CMK (cell line): ENCODE data around the gene SLC27A2.

Experiments
- DNase-seq: peaks from one replicate; pipeline ENCODE4 v3.0.0-alpha.2; 2010; ENCODE audit warnings: low read depth

Gene SLC27A2

DNA sequence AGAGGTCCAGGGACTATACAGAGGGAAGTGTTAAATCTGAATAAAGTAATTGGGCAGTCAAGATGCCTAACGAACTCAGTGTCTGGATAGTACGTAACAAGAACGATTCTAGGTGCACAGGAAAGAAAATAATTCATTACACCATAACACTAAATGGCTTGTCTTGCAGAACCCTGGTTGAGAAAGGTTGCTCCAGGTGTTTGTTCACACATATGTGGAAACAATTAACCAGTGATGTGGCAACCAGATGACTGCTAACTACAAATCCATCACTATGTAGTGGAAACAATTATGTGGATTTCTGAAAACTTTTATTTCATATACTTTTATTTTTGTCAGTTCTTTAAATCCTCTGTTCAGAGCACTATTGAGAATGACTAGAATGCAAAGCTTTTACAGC, 93.9 kb downstream of the SLC27A2 start:
- DNase-seq, result no peak

DNA sequence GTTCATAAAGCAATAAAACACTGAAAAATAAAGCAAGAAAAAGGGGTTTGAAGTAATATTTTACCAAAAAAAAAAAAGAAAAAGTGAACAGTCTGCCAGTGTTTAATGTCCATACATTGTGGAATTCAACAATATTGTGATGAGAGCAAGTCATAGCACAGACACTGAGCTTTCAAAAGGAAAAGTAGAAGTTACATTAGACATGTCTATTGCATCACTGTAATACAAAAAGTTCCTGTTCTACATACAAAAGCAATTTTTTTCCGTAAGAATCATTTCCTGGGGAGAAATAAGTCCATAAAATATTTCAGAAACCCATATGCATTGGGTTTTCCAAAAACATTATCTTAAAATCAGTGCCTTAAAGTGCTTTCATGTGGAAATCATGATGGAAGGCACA, 95.4 kb downstream of the SLC27A2 start:
- no peak for DNase-seq

DNA sequence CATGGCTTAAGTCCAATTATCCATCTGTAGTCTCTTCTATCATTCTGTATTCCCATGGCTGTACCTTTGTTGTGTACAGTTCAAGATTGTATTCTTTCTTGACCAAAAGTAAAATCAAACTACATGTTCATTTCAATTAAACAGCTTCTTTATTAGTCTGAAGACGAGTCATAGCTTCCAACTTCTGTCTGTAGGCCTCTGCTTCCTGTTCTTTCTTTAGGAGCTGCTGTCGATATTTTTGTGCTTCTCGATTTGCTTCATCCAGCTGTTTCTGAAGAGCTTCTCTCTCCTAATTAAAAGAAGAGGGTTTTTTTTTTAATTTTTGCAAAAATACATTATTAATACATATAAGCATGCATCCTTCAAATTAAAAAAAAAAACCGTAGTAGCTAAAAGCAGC, 96.5 kb downstream of the SLC27A2 start:
- DNase-seq, result no peak

DNA sequence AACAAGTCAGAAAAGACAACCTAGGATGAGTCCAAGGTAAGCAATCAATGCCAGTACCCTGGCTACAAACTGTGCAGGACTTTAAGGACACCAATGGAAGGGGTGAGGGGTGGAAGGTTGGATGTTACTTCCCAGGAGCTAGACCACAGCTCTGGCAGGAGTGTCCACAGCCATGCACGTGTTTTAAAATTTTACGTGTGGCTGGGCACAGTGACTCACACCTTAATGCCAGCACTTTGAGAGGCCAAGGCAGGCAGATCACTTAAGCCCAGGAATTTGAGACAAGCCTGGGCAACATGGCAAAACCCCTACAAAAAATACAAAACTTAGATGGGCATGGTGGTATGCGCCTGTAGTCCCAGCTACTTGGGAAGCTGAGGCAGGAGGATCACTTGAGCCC, 98.3 kb downstream of the SLC27A2 start:
- no peak for DNase-seq

DNA sequence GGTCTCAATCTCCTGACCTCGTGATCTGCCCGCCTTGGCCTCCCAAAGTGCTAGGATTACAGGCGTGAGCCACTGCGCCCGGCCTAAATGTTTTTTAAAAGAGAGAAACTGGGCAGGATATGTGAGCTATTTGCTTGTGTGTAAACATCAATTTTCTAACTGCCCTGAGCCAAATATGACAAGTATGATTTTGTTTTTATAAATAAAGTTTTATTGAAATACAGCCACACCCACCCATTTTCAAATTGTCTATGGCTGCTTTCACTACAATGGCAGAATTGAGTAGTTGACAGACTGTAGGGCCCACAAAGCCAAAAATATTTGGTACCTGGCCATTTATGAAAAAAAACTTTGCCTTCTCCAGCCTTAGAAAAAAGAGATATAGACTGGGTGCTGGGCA, 99.4 kb downstream of the SLC27A2 start:
- DNase-seq, result no peak
